GM23338 (cell line): Measurements from ENCODE around the gene PTPN9.

Experiments used
- CREB1 ChIP-seq: fragments of 250-450 bp; sonication (Bioruptor Pico); IDR thresholded peaks from 2 replicates; pipeline ENCODE4 v1.5.0; 2020; ENCODE audit warnings: low read depth, mild to moderate bottlenecking, moderate library complexity
- CTCF ChIP-seq, 2 experiments: fragments of 200-600 bp in 1 of 2; sonication (generic) in 1 of 2; conservative IDR thresholded peaks; 2 replicates each; pipeline versions ENCODE4 v1.5.1 to v1.6.1; 2016 to 2017; ENCODE audit warnings: antibody characterized with exemption in 2 of 2, low read depth in 2 of 2, mild to moderate bottlenecking in 2 of 2, moderate library complexity in 1 of 2
- EZH2 ChIP-seq: fragments of 200-600 bp; sonication (generic); IDR thresholded peaks from one replicate; pipeline ENCODE4 v1.8.0; 2017; ENCODE audit warnings: antibody characterized with exemption, mild to moderate bottlenecking, low read depth; ENCODE audit not compliant: unreplicated experiment
- EZH2phosphoT487 ChIP-seq: fragments of 200-600 bp; sonication (generic); IDR thresholded peaks from one replicate; pipeline ENCODE4 v1.8.1; 2018; ENCODE audit warnings: antibody characterized with exemption; ENCODE audit not compliant: unreplicated experiment
- JUNB ChIP-seq: IDR thresholded peaks from one replicate; pipeline ENCODE4 v1.6.1; 2016; ENCODE audit warnings: antibody characterized with exemption; ENCODE audit not compliant: unreplicated experiment
- NANOG ChIP-seq: IDR thresholded peaks from 2 replicates; pipeline ENCODE4 v1.6.1; 2016; ENCODE audit warnings: antibody characterized with exemption, borderline replicate concordance
- POLR2AphosphoS5 ChIP-seq: IDR thresholded peaks from 2 replicates; pipeline ENCODE4 v1.6.1; 2016; ENCODE audit warnings: antibody characterized with exemption, low read depth
- REST ChIP-seq: IDR thresholded peaks from one replicate; pipeline ENCODE4 v1.6.1; 2018; ENCODE audit warnings: antibody characterized with exemption; ENCODE audit not compliant: unreplicated experiment
- STAT1 ChIP-seq: IDR thresholded peaks from one replicate; pipeline ENCODE4 v1.6.1; 2016; ENCODE audit warnings: antibody characterized with exemption; ENCODE audit not compliant: unreplicated experiment
- ZNF114 ChIP-seq: fragments of 250-450 bp; sonication (Bioruptor Pico); IDR thresholded peaks from 2 replicates; pipeline ENCODE4 v1.5.0; 2020; ENCODE audit warnings: mild to moderate bottlenecking, moderate library complexity
- ZNF331 ChIP-seq: fragments of 250-450 bp; sonication (Bioruptor Pico); IDR thresholded peaks from 2 replicates; pipeline ENCODE4 v1.5.0; 2020; ENCODE audit warnings: low read depth, mild to moderate bottlenecking, moderate library complexity

GRCh38 chr15:75545064-75545463, 34.1 kb downstream of the PTPN9 start:
- no peak for TF ChIP-seq CTCF (conservative IDR thresholded peaks at IDR 0.05; ENCODE audit: low read depth in 2 of 2)
- no peak for TF ChIP-seq EZH2phosphoT487
- no peak for TF ChIP-seq CREB1 (CRISPR knock-in tag)
- no peak for TF ChIP-seq POLR2AphosphoS5
- TF ChIP-seq JUNB = no peak
- no peak for TF ChIP-seq ZNF114
- TF ChIP-seq REST = no peak
- no peak for TF ChIP-seq EZH2
- TF ChIP-seq STAT1 = no peak
- no peak for TF ChIP-seq ZNF331
- no peak for TF ChIP-seq NANOG
